NT2/D1 (cell line): Measurements from ENCODE around the gene LZTS3.
"Not testable (repeated sequence)": the region's sequence is repeated elsewhere in the genome, so short reads cannot be mapped to it uniquely, and the experiment has no call there.

Source experiments
- DNase-seq: peaks from one replicate; pipeline ENCODE4 v3.0.0-alpha.2; 2011; ENCODE audit warnings: low read depth, low spot score
- H3K27me3 ChIP-seq: 2 replicates; pipeline ENCODE4 v1.6.0; 2011; ENCODE audit warnings: mild to moderate bottlenecking; ENCODE audit not compliant: insufficient read length, insufficient read depth
- H3K36me3 ChIP-seq: 2 replicates; pipeline ENCODE4 v1.6.1; 2011; ENCODE audit warnings: mild to moderate bottlenecking, low read length, mixed read lengths; ENCODE audit not compliant: insufficient read depth, insufficient read length
- H3K4me1 ChIP-seq: 2 replicates; pipeline ENCODE4 v1.5.1; 2011; ENCODE audit not compliant: insufficient read depth, insufficient read length
- H3K4me3 ChIP-seq: 2 replicates; pipeline ENCODE4 v1.5.1; 2011; ENCODE audit warnings: low read depth; ENCODE audit not compliant: insufficient read length
- H3K9ac ChIP-seq: 2 replicates; pipeline ENCODE4 v1.6.0; 2011; ENCODE audit warnings: low read depth; ENCODE audit not compliant: insufficient read length
- H3K9me3 ChIP-seq: 2 replicates; pipeline ENCODE4 v1.5.1; 2011; ENCODE audit warnings: mild to moderate bottlenecking, low read length; ENCODE audit not compliant: insufficient read depth
- SUZ12 ChIP-seq: IDR thresholded peaks from 2 replicates; pipeline ENCODE4 v1.6.1; 2011; ENCODE audit not compliant: insufficient read length, insufficient read depth; ENCODE audit errors: extremely low read depth
- YY1 ChIP-seq: IDR thresholded peaks from 2 replicates; pipeline ENCODE4 v1.6.1; 2011; ENCODE audit not compliant: insufficient read length, insufficient read depth
- ZNF274 ChIP-seq: IDR thresholded peaks from 2 replicates; pipeline ENCODE4 v1.6.1; 2011; ENCODE audit warnings: mild to moderate bottlenecking, low read depth, low read length

LZTS3 gene

GRCh38 chr20:3126527-3126859 lies 46.9 kb downstream of the LZTS3 start:
- Histone ChIP-seq H3K27me3 (no peaks in the 10 kb centered on the region), H3K36me3 (peaks cover 15% of the 10 kb centered on the region), H3K9ac (no peak overlapping the region), H3K4me3 (no peak overlapping the region), H3K9me3 (peaks cover 39% of the 10 kb centered on the region), H3K4me1 (no peaks in the 10 kb centered on the region)
- no peak for DNase-seq
- TF ChIP-seq SUZ12 (no peak), YY1 (no peak), ZNF274 (no peak)

GRCh38 chr20:3125776-3126526 lies 47.4 kb downstream of the LZTS3 start:
- H3K9ac ChIP-seq, DNase-seq, H3K4me1 ChIP-seq, H3K4me3 ChIP-seq, H3K27me3 ChIP-seq: not testable (repeated sequence)
- peaks cover 39% of the 10 kb centered on the region for H3K9me3 ChIP-seq
- peaks cover 21% of the 10 kb centered on the region for H3K36me3 ChIP-seq

- H3K27me3 ChIP-seq, H3K4me1 ChIP-seq, H3K9ac ChIP-seq, DNase-seq, H3K4me3 ChIP-seq: not testable (repeated sequence)
- H3K36me3 ChIP-seq: peaks cover 22% of the 10 kb centered on the region
- peaks cover 39% of the 10 kb centered on the region for H3K9me3 ChIP-seq
These were observed 48.4 kb downstream of the LZTS3 start for GRCh38 chr20:3124773-3125560.

- peaks cover 39% of the 10 kb centered on the region for H3K9me3 ChIP-seq
- not testable (repeated sequence) for DNase-seq, H3K4me1 ChIP-seq, H3K4me3 ChIP-seq, H3K9ac ChIP-seq, H3K27me3 ChIP-seq
- peaks cover 28% of the 10 kb centered on the region for H3K36me3 ChIP-seq
These were observed 49.2 kb downstream of the LZTS3 start for GRCh38 chr20:3124163-3124562.

- Histone ChIP-seq H3K36me3 (peaks cover 30% of the 10 kb centered on the region), H3K27me3 (no peaks in the 10 kb centered on the region), H3K4me3 (no peak overlapping the region), H3K4me1 (no peaks in the 10 kb centered on the region), H3K9ac (no peak overlapping the region), H3K9me3 (peaks cover 39% of the 10 kb centered on the region)
- no peak for DNase-seq
- TF ChIP-seq ZNF274: no peak
- no peak for TF ChIP-seq SUZ12
- TF ChIP-seq YY1: no peak
These were observed 49.8 kb downstream of the LZTS3 start for GRCh38 chr20:3123542-3123941.

GRCh38 chr20:3121955-3122610 lies 51.3 kb downstream of the LZTS3 start:
- Histone ChIP-seq H3K27me3 (no peaks in the 10 kb centered on the region), H3K9ac (no peak overlapping the region), H3K4me3 (no peak overlapping the region), H3K9me3 (peaks cover 36% of the 10 kb centered on the region), H3K4me1 (no peaks in the 10 kb centered on the region), H3K36me3 (peaks cover 30% of the 10 kb centered on the region)
- TF ChIP-seq YY1 (no peak), ZNF274 (no peak), SUZ12 (no peak)
- DNase-seq: no peak

- DNase-seq: no peak
- H3K9ac ChIP-seq: no peak overlapping the region
- H3K36me3 ChIP-seq: peaks cover 30% of the 10 kb centered on the region
- H3K4me3 ChIP-seq: no peak overlapping the region
- H3K4me1 ChIP-seq: no peaks in the 10 kb centered on the region
- no peak for TF ChIP-seq SUZ12
- TF ChIP-seq YY1: no peak
- H3K27me3 ChIP-seq: no peaks in the 10 kb centered on the region
- peaks cover 31% of the 10 kb centered on the region for H3K9me3 ChIP-seq
These were observed 52.0 kb downstream of the LZTS3 start for GRCh38 chr20:3121271-3121911.
